ENCODE data around the gene PBX3. TPM values are rescaled to one million over a fixed set of nuclear protein-coding genes. Genes with fewer than 3 reads are reported as not detected.

PBX3 gene
- total RNA-seq, 1 experiment from 2014 or later: 46.0 TPM

GRCh38 chr9:125784286-125785049 lies 37.3 kb downstream of the PBX3 start:
- H2AK5ac ChIP-seq (ENCODE audit: insufficient read length, low read length): no peak overlapping the region
- H4K5ac ChIP-seq (ENCODE audit: insufficient read length, low read depth, low read length): no peak overlapping the region
- no peak overlapping the region for H3K18ac ChIP-seq (ENCODE audit: insufficient read length, low read depth, low read length)
- no peaks in the 10 kb centered on the region for H3K27me3 ChIP-seq (ENCODE audit: insufficient read depth, low read length)
- H3K4ac ChIP-seq (ENCODE audit: low read depth, low read length): no peak overlapping the region
- H3K79me1 ChIP-seq (ENCODE audit: insufficient read depth, low read depth, low read length, poor library complexity, severe bottlenecking): peaks cover 6% of the 10 kb centered on the region
- H3K23me2 ChIP-seq (ENCODE audit: insufficient read length, low read depth, low read length, poor library complexity, severe bottlenecking): no peaks in the 10 kb centered on the region
- no peak overlapping the region for H2BK12ac ChIP-seq (ENCODE audit: insufficient read length, low read depth, low read length)
- Mint-ChIP-seq H3K27me3 (ENCODE audit: low read depth) (no peaks in the 10 kb centered on the region), H3K9me3 (peaks cover 18 to 24% of the 10 kb centered on the region in 2 experiments), H3K4me3 (no peak overlapping the region), H3K36me3 (ENCODE audit: insufficient read depth in 1 of 3, low read depth in 3 of 3) (peaks cover 20 to 40% (median 31%) of the 10 kb centered on the region in 3 experiments), H3K27ac (peak overlapping the region in 1 of 3 experiments; percentile 64; a peak in 3 of 7 replicates), H3K4me1 (peaks cover 12 to 13% of the 10 kb centered on the region in 2 experiments)
- no peak for TF ChIP-seq CTCF (conservative IDR thresholded peaks at IDR 0.05)
- H3K4me2 ChIP-seq (ENCODE audit: insufficient read depth, insufficient read length, low read length): no peak overlapping the region
- no peak overlapping the region for H3T11ph ChIP-seq (ENCODE audit: low read length)
- H2AFZ ChIP-seq (ENCODE audit: low read length): no peak overlapping the region
- H3K4me1 ChIP-seq (ENCODE audit: insufficient read depth, low read length): no peaks in the 10 kb centered on the region
- H4K91ac ChIP-seq (ENCODE audit: insufficient read length, low read depth, low read length): no peak overlapping the region
- no peaks in the 10 kb centered on the region for H4K20me1 ChIP-seq (ENCODE audit: control insufficient read depth, insufficient read depth, insufficient read length)
- no peak overlapping the region for H4K8ac ChIP-seq (replicated peaks; ENCODE audit: insufficient read length, low read depth, low read length)
- no peak overlapping the region for H3K27ac ChIP-seq (ENCODE audit: insufficient read length, low read depth, low read length)
- H2BK15ac ChIP-seq (ENCODE audit: low read depth, low read length): no peak overlapping the region
- no peaks in the 10 kb centered on the region for H3K9me3 ChIP-seq (ENCODE audit: control insufficient read depth, low read depth, low read length)
- no peak overlapping the region for H3K23ac ChIP-seq (ENCODE audit: insufficient read length, low read depth, low read length)
- no peak for DNase-seq
- H3K56ac ChIP-seq (ENCODE audit: insufficient read length, low read depth, low read length): no peak overlapping the region
- H2BK5ac ChIP-seq (ENCODE audit: insufficient read length, low read length): no peak overlapping the region
- no CpG with 5 or more reads among the region's 6 CpGs for WGBS (ENCODE audit: extremely low coverage, insufficient read length, low lambda C conversion rate)
- no peak overlapping the region for H2BK20ac ChIP-seq (ENCODE audit: low read depth, low read length, poor library complexity, severe bottlenecking)
- no peaks in the 10 kb centered on the region for H3K79me2 ChIP-seq (ENCODE audit: insufficient read depth, low read length)
- no peak overlapping the region for H2BK120ac ChIP-seq (ENCODE audit: low read depth, low read length, poor library complexity, severe bottlenecking)
- no peak overlapping the region for H3K9ac ChIP-seq (ENCODE audit: extremely low read depth, insufficient read length, low read length)
- no peak overlapping the region for H3K14ac ChIP-seq (ENCODE audit: insufficient read depth, low read length)
